ENCODE data around the gene IPCEF1. TPM values are rescaled to one million over a fixed set of nuclear protein-coding genes. Genes with fewer than 3 reads are reported as not detected.

Gene IPCEF1
- polyA plus RNA-seq, 1 experiment, result 0.35 TPM

- ChIA-PET POLR2A (no interaction called here), CTCF (interaction anchor here (0.5 to 1.0 kb wide), 5 partner anchors 24 to 403 kb away, joined by 3 to 6 read pairs (median 4); no protein-coding TSS in a partner anchor)
- Histone ChIP-seq H3K4me3 (ENCODE audit: low read depth, low read length) (no peak overlapping the region), H3K9me3 (ENCODE audit: control insufficient read depth, insufficient read depth, low read length) (no peaks in the 10 kb centered on the region), H3K27me3 (ENCODE audit: control insufficient read depth, insufficient read depth, low read length) (no peaks in the 10 kb centered on the region), H3K27ac (ENCODE audit: low read depth, low read length) (no peak overlapping the region)
- DNase-seq (ENCODE audit: low read depth, low spot score), result no peak
- TF ChIP-seq CTCF (IDR thresholded peaks at IDR 0.05; ENCODE audit: low read depth, low read length), result no peak
Measured at GRCh38 chr6:154274168-154274567, 82.4 kb downstream of the IPCEF1 start.

GRCh38 chr6:154268486-154268885 lies 88.1 kb downstream of the IPCEF1 start:
- Histone ChIP-seq H3K27me3 (ENCODE audit: control insufficient read depth, insufficient read depth, low read length) (no peaks in the 10 kb centered on the region), H3K27ac (ENCODE audit: low read depth, low read length) (no peak overlapping the region), H3K9me3 (ENCODE audit: control insufficient read depth, insufficient read depth, low read length) (no peaks in the 10 kb centered on the region), H3K4me3 (ENCODE audit: low read depth, low read length) (no peak overlapping the region)
- ChIA-PET POLR2A (no interaction called here), CTCF (no interaction called here)
- TF ChIP-seq CTCF (IDR thresholded peaks at IDR 0.05; ENCODE audit: low read depth, low read length), result no peak
- DNase-seq (ENCODE audit: low read depth, low spot score), result no peak

- Histone ChIP-seq H3K27ac (ENCODE audit: low read depth, low read length) (no peak overlapping the region), H3K9me3 (ENCODE audit: control insufficient read depth, insufficient read depth, low read length) (no peaks in the 10 kb centered on the region), H3K27me3 (ENCODE audit: control insufficient read depth, insufficient read depth, low read length) (no peaks in the 10 kb centered on the region), H3K4me3 (ENCODE audit: low read depth, low read length) (no peak overlapping the region)
- POLR2A ChIA-PET, result no interaction called here
- CTCF ChIA-PET, result interaction anchor here (2.2 kb wide), 1 partner anchor 9 kb away, joined by 15 read pairs; no protein-coding TSS in a partner anchor
- no peak for TF ChIP-seq CTCF (IDR thresholded peaks at IDR 0.05; ENCODE audit: low read depth, low read length)
- no peak for DNase-seq (ENCODE audit: low read depth, low spot score)
Measured at GRCh38 chr6:154267508-154268106, 89.0 kb downstream of the IPCEF1 start.

GRCh38 chr6:154266560-154267099 lies 90.0 kb downstream of the IPCEF1 start:
- Histone ChIP-seq H3K27me3 (ENCODE audit: control insufficient read depth, insufficient read depth, low read length) (no peaks in the 10 kb centered on the region), H3K27ac (ENCODE audit: low read depth, low read length) (no peak overlapping the region), H3K4me3 (ENCODE audit: low read depth, low read length) (no peak overlapping the region), H3K9me3 (ENCODE audit: control insufficient read depth, insufficient read depth, low read length) (no peaks in the 10 kb centered on the region)
- ChIA-PET CTCF (interaction anchor here (0.8 to 2.2 kb wide), 2 partner anchors 10 to 16 kb away, joined by 4 to 15 read pairs; no protein-coding TSS in a partner anchor), POLR2A (no interaction called here)
- no peak for TF ChIP-seq CTCF (IDR thresholded peaks at IDR 0.05; ENCODE audit: low read depth, low read length)
- no peak for DNase-seq (ENCODE audit: low read depth, low spot score)

GRCh38 chr6:154261688-154262397 lies 94.8 kb downstream of the IPCEF1 start:
- ChIA-PET POLR2A (no interaction called here), CTCF (no interaction called here)
- Histone ChIP-seq H3K4me3 (ENCODE audit: low read depth, low read length) (no peak overlapping the region), H3K9me3 (ENCODE audit: control insufficient read depth, insufficient read depth, low read length) (no peaks in the 10 kb centered on the region), H3K27me3 (ENCODE audit: control insufficient read depth, insufficient read depth, low read length) (no peaks in the 10 kb centered on the region), H3K27ac (ENCODE audit: low read depth, low read length) (no peak overlapping the region)
- no peak for TF ChIP-seq CTCF (IDR thresholded peaks at IDR 0.05; ENCODE audit: low read depth, low read length)
- no peak for DNase-seq (ENCODE audit: low read depth, low spot score)

All from AG04450 (cell line).